ENCODE data around the gene PRM1. TPM values are rescaled to one million over a fixed set of nuclear protein-coding genes. Genes with fewer than 3 reads are reported as not detected.

Gene PRM1
- total RNA-seq, 5 donors from 2014 or later (not counting 1 experiment from before 2014, with no cell fraction given): not detected

DNA sequence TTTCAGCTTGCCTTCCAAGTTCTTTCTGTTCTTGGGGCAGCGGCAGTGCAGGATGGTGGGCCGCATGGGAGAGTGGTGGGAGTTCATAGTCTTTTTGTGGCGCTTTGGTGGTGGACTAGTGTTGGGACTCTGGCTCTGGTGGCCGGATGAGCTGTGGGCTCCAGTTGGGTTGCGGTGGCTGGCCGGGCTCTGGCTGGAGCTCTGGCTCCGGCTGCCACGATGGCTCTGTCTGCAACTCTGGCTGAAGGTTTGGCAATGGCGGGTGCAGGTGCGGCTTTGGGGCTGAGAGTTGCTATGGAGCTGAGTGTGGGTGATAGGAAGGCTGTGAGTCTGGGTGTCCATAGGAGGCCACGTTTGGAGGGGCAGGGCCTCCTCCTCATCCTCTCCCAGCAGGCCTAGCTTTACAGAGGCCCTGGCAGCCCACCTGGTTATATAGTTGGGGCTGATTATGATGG is 12.2 kb downstream of the PRM1 start, which contains the start of gene TNP2:
TSS of gene TNP2 (minus strand) at position 405 of the 455 bp plus-strand sequence. CDS start at position 342, 63 bp downstream.
- H3K4me3 Mint-ChIP-seq: no peak within 1 kb of the TSS
- Histone ChIP-seq H3K27me3 (replicated peaks in 1 of 2; ENCODE audit: control insufficient read depth in 2 of 2, extremely low read depth in 1 of 2, insufficient read depth in 2 of 2, low read length in 1 of 2) (no peaks in the 10 kb centered on the region), H3K36me3 (ENCODE audit: control insufficient read depth in 2 of 2, extremely low read depth in 1 of 2, insufficient read depth in 1 of 2, low read length in 1 of 2) (no peaks in the 10 kb centered on the region), H3K4me1 (ENCODE audit: control insufficient read depth in 1 of 2, extremely low read depth in 1 of 2, insufficient read depth in 2 of 2, low read length in 2 of 2) (peaks cover 5 to 7% of the 10 kb centered on the region in 2 experiments), H3K4me3 (ENCODE audit: control insufficient read depth in 1 of 2, extremely low read depth in 1 of 2, low read length in 1 of 2) (no peak within 1 kb of the TSS), H3K9me3 (no peaks in the 10 kb centered on the region), H3K27ac (ENCODE audit: low read length) (no peak within 1 kb of the TSS)
- ATAC-seq (replicated peaks in 1 of 4) (no peak), DNase-seq (no peak)
- H3K27me3 Mint-ChIP-seq: no peaks in the 10 kb centered on the region
- no peak within 1 kb of the TSS for H3K27ac Mint-ChIP-seq
- 98% methylated on average over 6 of the region's 11 CpGs for WGBS (ENCODE audit: insufficient coverage)
- no peaks in the 10 kb centered on the region for H3K36me3 Mint-ChIP-seq
- no peaks in the 10 kb centered on the region for H3K9me3 Mint-ChIP-seq
- peaks cover 8 to 13% (median 8%) of the 10 kb centered on the region in 3 donors for H3K4me1 Mint-ChIP-seq
- POLR2A ChIA-PET: no interaction called here
- CTCF ChIA-PET: interaction anchor here in 1 of 2 donors (1.2 kb wide), 1 partner anchor 139 kb away, joined by 3 read pairs; no protein-coding TSS in a partner anchor

DNA sequence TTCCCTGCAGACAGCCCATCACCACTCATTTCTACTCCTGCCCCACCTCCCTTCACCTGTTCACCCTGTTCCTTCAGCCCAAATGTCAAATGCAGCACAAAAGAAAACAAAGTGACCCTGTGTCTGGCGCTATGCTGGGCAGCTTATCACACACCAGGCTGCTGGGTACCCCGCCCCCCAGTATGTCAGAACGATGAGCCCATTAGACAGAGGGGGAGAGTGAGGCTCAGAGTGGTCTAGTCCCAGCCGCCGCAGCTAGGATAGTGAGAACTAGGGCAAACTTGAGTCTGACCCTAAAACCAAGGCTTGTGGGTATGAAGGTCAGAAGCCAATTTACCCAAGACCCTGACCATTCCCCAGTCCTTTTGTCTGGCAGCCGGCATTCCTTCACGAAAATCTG is 16.0 kb downstream of the PRM1 start:
- no peak for DNase-seq
- no peaks in the 10 kb centered on the region for H3K27me3 Mint-ChIP-seq
- H3K36me3 Mint-ChIP-seq: no peaks in the 10 kb centered on the region
- no peak overlapping the region for H3K4me3 Mint-ChIP-seq
- Histone ChIP-seq H3K27ac (ENCODE audit: low read length) (no peak overlapping the region), H3K9me3 (no peaks in the 10 kb centered on the region), H3K4me3 (ENCODE audit: control insufficient read depth in 1 of 2, extremely low read depth in 1 of 2, low read length in 1 of 2) (no peak overlapping the region), H3K27me3 (replicated peaks in 1 of 2; ENCODE audit: control insufficient read depth in 2 of 2, extremely low read depth in 1 of 2, insufficient read depth in 2 of 2, low read length in 1 of 2) (no peaks in the 10 kb centered on the region), H3K4me1 (ENCODE audit: control insufficient read depth in 1 of 2, extremely low read depth in 1 of 2, insufficient read depth in 2 of 2, low read length in 2 of 2) (peaks cover 20 to 22% of the 10 kb centered on the region in 2 experiments), H3K36me3 (ENCODE audit: control insufficient read depth in 2 of 2, extremely low read depth in 1 of 2, insufficient read depth in 1 of 2, low read length in 1 of 2) (no peaks in the 10 kb centered on the region)
- WGBS (ENCODE audit: insufficient coverage): 100% methylated on average over 5 of the region's 7 CpGs
- H3K4me1 Mint-ChIP-seq: peaks cover 23 to 28% (median 24%) of the 10 kb centered on the region in 3 donors
- ChIA-PET CTCF (no interaction called here), POLR2A (no interaction called here)
- no peak for ATAC-seq (replicated peaks in 1 of 4)
- H3K9me3 Mint-ChIP-seq: no peaks in the 10 kb centered on the region
- H3K27ac Mint-ChIP-seq: peak overlapping the region in 1 of 2 donors; percentile 95

DNA sequence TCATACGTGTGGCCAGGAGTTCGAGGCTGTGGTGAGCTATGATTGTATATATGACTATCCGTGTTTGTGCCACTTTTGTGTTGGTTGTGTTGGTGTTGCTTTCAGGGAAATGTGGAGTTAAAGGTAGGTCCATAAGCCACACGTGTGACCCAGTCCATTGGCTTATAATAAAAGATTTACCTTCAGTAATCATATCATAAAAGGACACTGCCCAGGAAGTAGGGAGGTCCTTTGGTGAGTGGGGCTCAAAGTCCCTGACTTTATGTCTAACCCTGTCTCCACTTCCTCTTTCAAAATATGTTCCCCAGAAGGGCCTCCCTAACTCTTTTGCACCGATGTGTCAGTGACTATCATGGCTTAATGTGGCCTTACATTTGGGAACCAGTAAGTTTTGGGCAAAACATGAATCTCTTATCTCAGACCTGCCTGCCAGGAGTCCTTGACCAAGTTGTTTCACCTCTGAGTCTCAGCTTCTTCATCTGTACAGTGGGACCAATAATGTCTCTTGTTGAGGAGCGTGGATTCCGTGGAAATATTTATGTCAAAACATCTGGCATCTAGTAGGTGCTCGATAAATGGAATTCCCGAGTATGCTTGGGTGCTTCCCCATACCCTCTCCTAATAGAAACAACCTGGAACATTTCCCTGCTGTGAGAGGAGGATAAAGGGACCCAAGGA is 16.8 kb downstream of the PRM1 start:
- peak overlapping the region; percentile 26 to 48 (median 42) for H3K4me3 Mint-ChIP-seq
- H3K27me3 ChIP-seq (replicated peaks in 1 of 2; ENCODE audit: control insufficient read depth in 2 of 2, extremely low read depth in 1 of 2, insufficient read depth in 2 of 2, low read length in 1 of 2): no peaks in the 10 kb centered on the region
- peak overlapping the region; percentile 94 to 95 for H3K27ac Mint-ChIP-seq
- ChIA-PET CTCF (interaction anchor here in 1 of 2 donors (1.0 kb wide), 1 partner anchor 9 kb away, joined by 5 read pairs; no protein-coding TSS in a partner anchor), POLR2A (interaction anchor here in 1 of 2 donors (0.6 to 1.6 kb wide), 2 partner anchors 39 to 307 kb away, joined by 3 to 4 read pairs; no protein-coding TSS in a partner anchor)
- WGBS (ENCODE audit: insufficient coverage): 33% methylated on average over 2 of the region's 9 CpGs
- no peaks in the 10 kb centered on the region for H3K9me3 Mint-ChIP-seq
- H3K36me3 Mint-ChIP-seq: no peaks in the 10 kb centered on the region
- peaks cover 27 to 32% (median 31%) of the 10 kb centered on the region in 3 donors for H3K4me1 Mint-ChIP-seq
- no peaks in the 10 kb centered on the region for H3K9me3 ChIP-seq
- DNase-seq (no peak), ATAC-seq (replicated peaks in 1 of 4) (peak in 2 of 4 experiments; percentile 26 to 27)
- peak overlapping the region; percentile 13 for H3K27ac ChIP-seq (ENCODE audit: low read length)
- no peaks in the 10 kb centered on the region for H3K27me3 Mint-ChIP-seq
- H3K4me1 ChIP-seq (ENCODE audit: control insufficient read depth in 1 of 2, extremely low read depth in 1 of 2, insufficient read depth in 2 of 2, low read length in 2 of 2): peaks cover 20 to 24% of the 10 kb centered on the region in 2 experiments
- no peak overlapping the region for H3K4me3 ChIP-seq (ENCODE audit: control insufficient read depth in 1 of 2, extremely low read depth in 1 of 2, low read length in 1 of 2)
- H3K36me3 ChIP-seq (ENCODE audit: control insufficient read depth in 2 of 2, extremely low read depth in 1 of 2, insufficient read depth in 1 of 2, low read length in 1 of 2): no peaks in the 10 kb centered on the region

DNA sequence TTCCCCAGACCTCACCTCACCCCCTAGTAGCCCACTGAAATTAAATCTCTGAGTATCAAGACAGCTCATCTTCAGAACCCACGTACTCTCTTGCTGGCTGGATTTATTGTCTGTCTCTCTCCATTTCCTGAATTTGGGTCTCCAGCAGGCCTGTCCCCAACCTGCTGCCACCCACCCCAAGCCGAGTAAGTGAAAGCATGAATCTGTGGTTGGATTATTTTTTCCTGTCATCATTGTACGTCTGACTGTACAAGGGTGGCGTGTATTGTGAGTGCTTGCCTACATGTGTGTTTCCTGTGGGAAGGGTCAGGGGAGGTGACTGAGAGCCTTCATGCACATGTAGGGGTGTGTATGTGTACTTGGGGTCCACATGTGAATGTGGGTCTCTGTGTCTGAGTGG is 17.4 kb downstream of the PRM1 start:
- ATAC-seq (replicated peaks in 1 of 4): peak; percentile 84 to 88 (median 86)
- H3K36me3 ChIP-seq (ENCODE audit: control insufficient read depth in 2 of 2, extremely low read depth in 1 of 2, insufficient read depth in 1 of 2, low read length in 1 of 2): no peaks in the 10 kb centered on the region
- CTCF ChIA-PET: interaction anchor here in 1 of 2 donors (1.0 kb wide), 1 partner anchor 9 kb away, joined by 5 read pairs; no protein-coding TSS in a partner anchor
- H3K4me1 ChIP-seq (ENCODE audit: control insufficient read depth in 1 of 2, extremely low read depth in 1 of 2, insufficient read depth in 2 of 2, low read length in 2 of 2): peaks cover 22 to 30% of the 10 kb centered on the region in 2 experiments
- Mint-ChIP-seq H3K27me3 (no peaks in the 10 kb centered on the region), H3K4me3 (peak overlapping the region; percentile 26 to 48 (median 42)), H3K4me1 (peaks cover 31 to 38% (median 36%) of the 10 kb centered on the region in 3 donors), H3K36me3 (no peaks in the 10 kb centered on the region), H3K27ac (peak overlapping the region; percentile 94 to 95), H3K9me3 (no peaks in the 10 kb centered on the region)
- POLR2A ChIA-PET: interaction anchor here in 1 of 2 donors (0.6 to 1.6 kb wide), 2 partner anchors 39 to 306 kb away, joined by 3 to 4 read pairs; no protein-coding TSS in a partner anchor
- H3K4me3 ChIP-seq (ENCODE audit: control insufficient read depth in 1 of 2, extremely low read depth in 1 of 2, low read length in 1 of 2): no peak overlapping the region
- no peaks in the 10 kb centered on the region for H3K9me3 ChIP-seq
- H3K27me3 ChIP-seq (replicated peaks in 1 of 2; ENCODE audit: control insufficient read depth in 2 of 2, extremely low read depth in 1 of 2, insufficient read depth in 2 of 2, low read length in 1 of 2): no peaks in the 10 kb centered on the region
- DNase-seq: peak in 29 of 35 experiments; percentile 9 to 71 (median 39)
- H3K27ac ChIP-seq (ENCODE audit: low read length): peak overlapping the region; percentile 13
- WGBS (ENCODE audit: insufficient coverage): 0% methylated on average over 3 of the region's 4 CpGs

DNA sequence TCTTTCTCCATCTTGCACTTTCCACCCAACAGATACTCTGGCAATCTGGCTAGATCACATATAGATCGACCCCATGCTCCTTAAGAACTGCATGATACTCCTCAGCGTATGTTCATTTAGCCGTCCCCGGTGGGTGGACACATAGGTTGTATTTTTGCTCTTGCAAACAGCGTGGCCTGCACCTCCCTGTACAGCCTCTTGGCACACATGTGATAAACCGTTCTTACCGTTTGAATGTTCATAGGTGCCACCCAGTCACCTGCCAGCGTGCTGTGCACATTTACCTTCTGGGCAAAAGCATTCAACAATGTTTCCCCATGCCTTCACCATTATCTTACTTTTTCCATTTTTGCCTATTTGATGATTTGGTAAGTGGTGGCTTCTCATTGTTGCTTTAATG is 18.2 kb downstream of the PRM1 start:
- no peak for ATAC-seq (replicated peaks in 1 of 4)
- 81% methylated on average over 6 of the region's 8 CpGs for WGBS (ENCODE audit: insufficient coverage)
- Mint-ChIP-seq H3K9me3 (no peaks in the 10 kb centered on the region), H3K4me1 (peaks cover 39 to 45% (median 44%) of the 10 kb centered on the region in 3 donors), H3K27ac (peak overlapping the region; percentile 94 to 95), H3K4me3 (peak overlapping the region in 1 of 3 donors; percentile 14), H3K36me3 (no peaks in the 10 kb centered on the region), H3K27me3 (no peaks in the 10 kb centered on the region)
- H3K4me1 ChIP-seq (ENCODE audit: control insufficient read depth in 1 of 2, extremely low read depth in 1 of 2, insufficient read depth in 2 of 2, low read length in 2 of 2): peaks cover 26 to 38% of the 10 kb centered on the region in 2 experiments
- H3K36me3 ChIP-seq (ENCODE audit: control insufficient read depth in 2 of 2, extremely low read depth in 1 of 2, insufficient read depth in 1 of 2, low read length in 1 of 2): no peaks in the 10 kb centered on the region
- DNase-seq: peak in 1 of 35 experiments; percentile 28
- no peaks in the 10 kb centered on the region for H3K27me3 ChIP-seq (replicated peaks in 1 of 2; ENCODE audit: control insufficient read depth in 2 of 2, extremely low read depth in 1 of 2, insufficient read depth in 2 of 2, low read length in 1 of 2)
- CTCF ChIA-PET: interaction anchor here (1.0 to 1.3 kb wide), 2 partner anchors 8 to 95 kb away, joined by 3 to 5 read pairs; no protein-coding TSS in a partner anchor
- no peak overlapping the region for H3K4me3 ChIP-seq (ENCODE audit: control insufficient read depth in 1 of 2, extremely low read depth in 1 of 2, low read length in 1 of 2)
- H3K27ac ChIP-seq (ENCODE audit: low read length): no peak overlapping the region
- no peaks in the 10 kb centered on the region for H3K9me3 ChIP-seq
- POLR2A ChIA-PET: interaction anchor here in 1 of 2 donors (1.6 kb wide), 1 partner anchor 38 kb away, joined by 4 read pairs; no protein-coding TSS in a partner anchor

DNA sequence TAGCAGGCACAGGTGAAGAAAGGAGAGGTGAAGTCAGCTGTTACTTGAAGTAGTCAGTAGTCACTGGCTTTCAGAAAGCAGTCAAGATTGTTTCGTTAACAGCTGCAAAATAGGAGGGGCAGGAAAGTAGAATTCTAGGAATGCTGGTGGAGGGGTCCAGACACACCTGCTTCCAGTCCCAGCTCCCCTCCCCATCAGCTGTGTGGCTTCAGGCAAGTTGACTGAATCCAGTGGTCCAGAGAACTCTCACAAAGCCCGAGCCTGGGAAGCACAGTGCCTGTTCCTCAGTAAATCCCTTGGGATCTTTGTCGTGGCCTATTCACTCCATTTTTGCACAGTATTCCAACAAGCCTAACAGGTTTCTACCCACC is 20.5 kb downstream of the PRM1 start:
- H3K36me3 ChIP-seq (ENCODE audit: control insufficient read depth in 2 of 2, extremely low read depth in 1 of 2, insufficient read depth in 1 of 2, low read length in 1 of 2): no peaks in the 10 kb centered on the region
- no peak overlapping the region for H3K27ac ChIP-seq (ENCODE audit: low read length)
- Mint-ChIP-seq H3K27ac (peak overlapping the region; percentile 34 to 62), H3K36me3 (no peaks in the 10 kb centered on the region), H3K9me3 (no peaks in the 10 kb centered on the region), H3K4me1 (peaks cover 49 to 57% (median 55%) of the 10 kb centered on the region in 3 donors), H3K4me3 (no peak overlapping the region), H3K27me3 (no peaks in the 10 kb centered on the region)
- H3K27me3 ChIP-seq (replicated peaks in 1 of 2; ENCODE audit: control insufficient read depth in 2 of 2, extremely low read depth in 1 of 2, insufficient read depth in 2 of 2, low read length in 1 of 2): no peaks in the 10 kb centered on the region
- no CpG with 5 or more reads among the region's 3 CpGs for WGBS (ENCODE audit: insufficient coverage)
- no peak for DNase-seq
- ChIA-PET POLR2A (no interaction called here), CTCF (interaction anchor here in 1 of 2 donors (0.5 kb wide), 1 partner anchor 275 kb away, joined by 6 read pairs; no protein-coding TSS in a partner anchor)
- ATAC-seq (replicated peaks in 1 of 4): no peak
- no peak overlapping the region for H3K4me3 ChIP-seq (ENCODE audit: control insufficient read depth in 1 of 2, extremely low read depth in 1 of 2, low read length in 1 of 2)
- no peaks in the 10 kb centered on the region for H3K9me3 ChIP-seq
- H3K4me1 ChIP-seq (ENCODE audit: control insufficient read depth in 1 of 2, extremely low read depth in 1 of 2, insufficient read depth in 2 of 2, low read length in 2 of 2): peaks cover 36 to 52% of the 10 kb centered on the region in 2 experiments
